Panc1 (cell line): Measurements from ENCODE around the gene CA10. TPM values are rescaled to one million over a fixed set of nuclear protein-coding genes. Genes with fewer than 3 reads are reported as not detected.

Source experiments
- ATAC-seq: fragments of 200-7000 bp; cut with Tn5 transposase; 2 replicates; pipeline ENCODE4 v1.9.1; 2020; ENCODE audit warnings: mild to moderate bottlenecking, moderate library complexity
- BruUV-seq: library from RNA; stranded (reverse); fragments of 400-500 nt; replicated peaks from 2 replicates; lab custom pipeline; 2021; lab: Mats Ljungman, UMichigan
- CTCF ChIA-PET: fragments of 300-600 bp; sonication (Branson Sonifier 250); formaldehyde crosslinking; loops from one replicate; lab custom pipeline; 2022; ENCODE audit warnings: antibody characterized with exemption; lab: Charles Lee
- POLR2A ChIA-PET: fragments of 300-600 bp; sonication (Branson Sonifier 250); formaldehyde crosslinking; loops from one replicate; lab custom pipeline; 2022; ENCODE audit warnings: antibody characterized with exemption; lab: Charles Lee
- DNase-seq: peaks from one replicate; pipeline ENCODE4 v3.0.0-alpha.2; 2010; ENCODE audit warnings: low read depth, low spot score
- H3K27ac ChIP-seq: 2 replicates; pipeline ENCODE4 v1.5.1; 2011; ENCODE audit warnings: mild to moderate bottlenecking, low read length, inconsistent platforms
- H3K27me3 ChIP-seq: fragments of 200-500 bp; sonication (Bioruptor generic); 2 replicates; pipeline ENCODE4 v1.6.0; 2014; ENCODE audit warnings: low read length, inconsistent platforms; ENCODE audit not compliant: control insufficient read depth, insufficient read depth
- H3K36me3 ChIP-seq: fragments of 200-500 bp; sonication (Bioruptor generic); 2 replicates; pipeline ENCODE4 v1.5.1; 2014; ENCODE audit warnings: inconsistent platforms, mild to moderate bottlenecking, low read length, moderate library complexity; ENCODE audit not compliant: control insufficient read depth, insufficient read depth
- H3K4me1 ChIP-seq: 2 replicates; pipeline ENCODE4 v1.5.1; 2011; ENCODE audit warnings: inconsistent platforms, mild to moderate bottlenecking, low read length, moderate library complexity; ENCODE audit not compliant: control insufficient read depth, insufficient read depth
- H3K4me3 ChIP-seq, 2 experiments: 2 replicates each; pipeline ENCODE4 v1.5.1; 2011 to 2012; ENCODE audit warnings: low read depth in 2 of 2, low read length in 2 of 2, mild to moderate bottlenecking in 2 of 2, inconsistent platforms in 1 of 2, moderate library complexity in 1 of 2
- H3K9me3 ChIP-seq: fragments of 200-500 bp; sonication (Bioruptor generic); 2 replicates; pipeline ENCODE4 v1.5.1; 2014; ENCODE audit warnings: low read depth, mild to moderate bottlenecking, inconsistent platforms, low read length, moderate library complexity; ENCODE audit not compliant: control insufficient read depth, insufficient read depth
- POLR2AphosphoS5 ChIP-seq: IDR thresholded peaks from 2 replicates; pipeline ENCODE4 v1.6.1; 2012; ENCODE audit warnings: mild to moderate bottlenecking, low read depth, low read length, moderate library complexity
- SIN3A ChIP-seq: IDR thresholded peaks from 2 replicates; pipeline ENCODE4 v1.6.1; 2012; ENCODE audit warnings: low read depth, mild to moderate bottlenecking, low read length, moderate library complexity, borderline replicate concordance; ENCODE audit not compliant: insufficient read depth
- TCF7L2 ChIP-seq: IDR thresholded peaks from 2 replicates; pipeline ENCODE4 v1.6.1; 2011; ENCODE audit warnings: mild to moderate bottlenecking, low read depth, low read length, inconsistent platforms
- in situ Hi-C: cut with HindIII; loops from 2 replicates; pipeline ENCODE4 v1.10.0; 2016; ENCODE audit warnings: low sequenced_read_pairs, low pct_unique_long_range_greater_than_20kb
- intact Hi-C: fragments of 100-400 bp; cut with micrococcal nuclease; formaldehyde crosslinking; loops from one replicate; pipeline ENCODE4 v1.10.0; 2022; ENCODE audit not compliant: unreplicated experiment
- total RNA-seq: library from RNA; stranded (reverse); gene quantifications from one replicate; pipeline ENCODE4 v1.2.1, GENCODE V29; 2021; ENCODE audit not compliant: unreplicated experiment
- TF ChIP-seq, protein P1 (sequence below), 2 experiments: IDR thresholded peaks; 2 replicates each; pipeline ENCODE4 v1.6.1; 2011 to 2012; ENCODE audit warnings: low read depth in 2 of 2, control low read depth in 1 of 2, low read length in 1 of 2, mild to moderate bottlenecking in 1 of 2, moderate library complexity in 1 of 2; ENCODE audit not compliant: insufficient read depth in 1 of 2
- TF ChIP-seq, protein P2 (sequence below): fragments of 450-650 bp; IDR thresholded peaks from 2 replicates; pipeline ENCODE4 v1.5.1; 2017; ENCODE audit warnings: mild to moderate bottlenecking

CA10 gene
- total RNA-seq, 1 experiment from 2014 or later = not detected

DNA sequence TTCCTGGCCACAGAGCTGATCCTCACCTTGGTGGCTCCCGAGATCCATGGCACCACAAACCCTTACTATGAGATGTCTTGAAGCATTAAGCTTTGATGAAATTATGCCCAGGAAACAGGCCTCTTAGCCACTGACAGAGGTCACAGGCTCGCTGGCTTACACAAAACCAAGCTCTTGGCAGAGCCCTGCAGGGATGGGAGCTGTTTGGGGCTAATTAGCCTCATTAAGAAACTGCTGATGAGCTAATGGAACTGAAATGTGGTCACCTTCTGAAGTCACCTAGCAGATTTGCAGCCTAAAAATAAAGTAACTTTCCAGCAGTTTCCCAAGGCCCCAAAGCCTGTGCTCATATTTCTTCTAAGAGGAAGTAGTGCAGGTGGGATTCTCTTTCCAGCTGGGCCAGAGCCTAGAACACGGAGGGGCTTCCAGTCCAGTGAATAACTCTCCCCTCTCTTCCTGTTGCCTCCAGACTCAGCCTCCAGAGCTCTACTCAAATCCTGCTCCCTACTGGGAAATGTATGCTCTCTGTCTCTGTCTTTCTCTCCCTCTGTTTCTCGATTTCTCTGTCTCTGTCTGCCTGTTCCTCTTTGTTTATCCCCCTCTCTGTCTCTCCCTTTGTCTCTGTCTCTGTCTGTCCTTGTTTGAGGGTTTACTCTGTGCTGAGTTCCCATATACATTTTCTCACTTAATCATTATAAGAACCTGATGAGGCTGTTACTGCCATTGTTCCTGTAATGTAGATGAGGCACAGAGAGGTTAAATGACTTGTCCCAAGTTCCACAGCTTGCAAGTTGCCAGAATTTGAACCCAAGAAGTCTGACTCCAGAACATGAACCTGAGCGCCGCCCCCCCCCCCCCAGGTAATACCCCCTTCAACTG, 338.9 kb downstream of the CA10 start:
- in situ Hi-C loops = no loop called here
- ChIA-PET POLR2A (no interaction called here), CTCF (no interaction called here)
- no peaks in the 10 kb centered on the region for H3K4me1 ChIP-seq
- no TSS peak for BruUV-seq
- H3K36me3 ChIP-seq = no peaks in the 10 kb centered on the region
- H3K4me3 ChIP-seq = no peak overlapping the region
- H3K27ac ChIP-seq = no peak overlapping the region
- no peaks in the 10 kb centered on the region; the same call in 1 of the 2 replicates for H3K27me3 ChIP-seq
- intact Hi-C loops = loop anchor here (10.0 kb wide), 1 partner anchor 55 kb away; no protein-coding TSS in a partner anchor
- ATAC-seq = 0 out of 2 replicates have a peak, but pooled peaks have one; percentile 36
- no peaks in the 10 kb centered on the region for H3K9me3 ChIP-seq
- no peak for DNase-seq
- TF ChIP-seq, protein P1, sequence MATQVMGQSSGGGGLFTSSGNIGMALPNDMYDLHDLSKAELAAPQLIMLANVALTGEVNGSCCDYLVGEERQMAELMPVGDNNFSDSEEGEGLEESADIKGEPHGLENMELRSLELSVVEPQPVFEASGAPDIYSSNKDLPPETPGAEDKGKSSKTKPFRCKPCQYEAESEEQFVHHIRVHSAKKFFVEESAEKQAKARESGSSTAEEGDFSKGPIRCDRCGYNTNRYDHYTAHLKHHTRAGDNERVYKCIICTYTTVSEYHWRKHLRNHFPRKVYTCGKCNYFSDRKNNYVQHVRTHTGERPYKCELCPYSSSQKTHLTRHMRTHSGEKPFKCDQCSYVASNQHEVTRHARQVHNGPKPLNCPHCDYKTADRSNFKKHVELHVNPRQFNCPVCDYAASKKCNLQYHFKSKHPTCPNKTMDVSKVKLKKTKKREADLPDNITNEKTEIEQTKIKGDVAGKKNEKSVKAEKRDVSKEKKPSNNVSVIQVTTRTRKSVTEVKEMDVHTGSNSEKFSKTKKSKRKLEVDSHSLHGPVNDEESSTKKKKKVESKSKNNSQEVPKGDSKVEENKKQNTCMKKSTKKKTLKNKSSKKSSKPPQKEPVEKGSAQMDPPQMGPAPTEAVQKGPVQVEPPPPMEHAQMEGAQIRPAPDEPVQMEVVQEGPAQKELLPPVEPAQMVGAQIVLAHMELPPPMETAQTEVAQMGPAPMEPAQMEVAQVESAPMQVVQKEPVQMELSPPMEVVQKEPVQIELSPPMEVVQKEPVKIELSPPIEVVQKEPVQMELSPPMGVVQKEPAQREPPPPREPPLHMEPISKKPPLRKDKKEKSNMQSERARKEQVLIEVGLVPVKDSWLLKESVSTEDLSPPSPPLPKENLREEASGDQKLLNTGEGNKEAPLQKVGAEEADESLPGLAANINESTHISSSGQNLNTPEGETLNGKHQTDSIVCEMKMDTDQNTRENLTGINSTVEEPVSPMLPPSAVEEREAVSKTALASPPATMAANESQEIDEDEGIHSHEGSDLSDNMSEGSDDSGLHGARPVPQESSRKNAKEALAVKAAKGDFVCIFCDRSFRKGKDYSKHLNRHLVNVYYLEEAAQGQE (IDR thresholded peaks at IDR 0.05; ENCODE audit: insufficient read depth in 1 of 2, low read depth in 2 of 2, low read length in 1 of 2) = no peak
- TF ChIP-seq POLR2AphosphoS5 = no peak
- no peak for TF ChIP-seq TCF7L2
- TF ChIP-seq SIN3A = no peak
- TF ChIP-seq, protein P2, sequence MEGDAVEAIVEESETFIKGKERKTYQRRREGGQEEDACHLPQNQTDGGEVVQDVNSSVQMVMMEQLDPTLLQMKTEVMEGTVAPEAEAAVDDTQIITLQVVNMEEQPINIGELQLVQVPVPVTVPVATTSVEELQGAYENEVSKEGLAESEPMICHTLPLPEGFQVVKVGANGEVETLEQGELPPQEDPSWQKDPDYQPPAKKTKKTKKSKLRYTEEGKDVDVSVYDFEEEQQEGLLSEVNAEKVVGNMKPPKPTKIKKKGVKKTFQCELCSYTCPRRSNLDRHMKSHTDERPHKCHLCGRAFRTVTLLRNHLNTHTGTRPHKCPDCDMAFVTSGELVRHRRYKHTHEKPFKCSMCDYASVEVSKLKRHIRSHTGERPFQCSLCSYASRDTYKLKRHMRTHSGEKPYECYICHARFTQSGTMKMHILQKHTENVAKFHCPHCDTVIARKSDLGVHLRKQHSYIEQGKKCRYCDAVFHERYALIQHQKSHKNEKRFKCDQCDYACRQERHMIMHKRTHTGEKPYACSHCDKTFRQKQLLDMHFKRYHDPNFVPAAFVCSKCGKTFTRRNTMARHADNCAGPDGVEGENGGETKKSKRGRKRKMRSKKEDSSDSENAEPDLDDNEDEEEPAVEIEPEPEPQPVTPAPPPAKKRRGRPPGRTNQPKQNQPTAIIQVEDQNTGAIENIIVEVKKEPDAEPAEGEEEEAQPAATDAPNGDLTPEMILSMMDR = no peak

DNA sequence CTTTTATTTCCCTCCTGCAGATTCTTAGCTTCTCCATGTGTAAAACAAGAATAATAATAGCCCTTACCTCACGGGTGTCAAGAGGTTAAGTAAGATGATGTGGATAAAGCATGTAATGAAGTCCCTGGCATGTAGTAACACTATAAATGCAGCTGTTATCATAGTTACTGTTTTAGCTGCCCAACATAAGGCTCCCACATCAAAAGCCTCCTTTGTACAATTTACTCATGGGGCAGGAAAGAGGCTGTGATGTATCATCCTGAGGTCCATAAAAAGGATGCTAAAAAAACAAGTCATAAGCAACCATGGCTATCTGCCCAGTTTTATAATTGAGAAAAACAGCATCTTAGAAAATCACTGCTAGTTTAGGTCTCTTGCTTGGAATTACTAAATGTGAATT, 339.7 kb downstream of the CA10 start:
- no peak overlapping the region for H3K27ac ChIP-seq
- intact Hi-C loops (no loop called here), in situ Hi-C loops (no loop called here)
- 0 out of 2 replicates have a peak, but pooled peaks have one; percentile 61 for ATAC-seq
- CTCF ChIA-PET = no interaction called here
- TF ChIP-seq SIN3A (no peak), POLR2AphosphoS5 (no peak), TCF7L2 (no peak)
- TF ChIP-seq, protein P1 (IDR thresholded peaks at IDR 0.05; ENCODE audit: insufficient read depth in 1 of 2, low read depth in 2 of 2, low read length in 1 of 2) = no peak
- TF ChIP-seq, protein P2 = no peak
- no peak overlapping the region for H3K4me3 ChIP-seq
- H3K36me3 ChIP-seq = no peaks in the 10 kb centered on the region
- BruUV-seq = no TSS peak
- DNase-seq = no peak
- H3K4me1 ChIP-seq = no peaks in the 10 kb centered on the region
- no peaks in the 10 kb centered on the region for H3K9me3 ChIP-seq
- POLR2A ChIA-PET = no interaction called here
- H3K27me3 ChIP-seq = no peaks in the 10 kb centered on the region; the same call in 1 of the 2 replicates
